GM12892 (cell line): ENCODE results near the gene PKDCC.
"Not testable (repeated sequence)": the region's sequence is repeated elsewhere in the genome, so short reads cannot be mapped to it uniquely, and the experiment has no call there.

Experiments
- DNase-seq: peaks from one replicate; pipeline ENCODE4 v3.0.0; 2011; ENCODE audit not compliant: insufficient read length
- FAIRE-seq: peaks from 2 replicates; lab custom pipeline; 2011; peaks lifted over from hg19 to GRCh38; lab: Jason Lieb, UNC
- POLR2A ChIP-seq: IDR thresholded peaks from 2 replicates; pipeline ENCODE4 v1.6.1; 2011; ENCODE audit warnings: low read depth, low read length, control low read depth
- POLR2AphosphoS5 ChIP-seq: IDR thresholded peaks from 2 replicates; pipeline ENCODE4 v1.6.1; 2011; ENCODE audit warnings: low read depth, low read length, control low read depth
- TAF1 ChIP-seq: IDR thresholded peaks from 2 replicates; pipeline ENCODE4 v1.6.1; 2011; ENCODE audit warnings: low read depth, mild to moderate bottlenecking, control low read depth, low read length, borderline replicate concordance

Gene PKDCC

DNA sequence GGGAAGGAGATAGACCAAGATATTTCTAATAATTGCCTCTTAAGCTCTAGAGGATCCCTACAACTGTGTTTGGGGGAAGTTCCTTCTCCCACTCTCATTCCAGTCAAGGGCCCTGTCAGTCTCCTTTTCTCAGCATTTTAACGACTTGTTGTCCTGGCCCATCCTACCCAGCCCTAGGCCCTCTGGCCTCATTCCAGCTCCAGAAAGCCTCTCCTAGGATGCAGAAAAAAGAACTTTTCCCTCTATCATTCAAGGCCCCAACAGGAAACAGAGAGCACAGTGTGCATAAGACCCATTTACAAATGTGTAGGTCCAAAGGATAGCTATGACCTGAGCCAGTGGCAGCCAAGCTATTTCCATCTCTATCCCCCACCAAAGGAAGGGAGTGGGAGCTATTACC lies 14.0 kb downstream of the PKDCC start:
- TF ChIP-seq TAF1 (no peak), POLR2AphosphoS5 (no peak), POLR2A (no peak)
- DNase-seq = no peak
- FAIRE-seq = no peak

DNA sequence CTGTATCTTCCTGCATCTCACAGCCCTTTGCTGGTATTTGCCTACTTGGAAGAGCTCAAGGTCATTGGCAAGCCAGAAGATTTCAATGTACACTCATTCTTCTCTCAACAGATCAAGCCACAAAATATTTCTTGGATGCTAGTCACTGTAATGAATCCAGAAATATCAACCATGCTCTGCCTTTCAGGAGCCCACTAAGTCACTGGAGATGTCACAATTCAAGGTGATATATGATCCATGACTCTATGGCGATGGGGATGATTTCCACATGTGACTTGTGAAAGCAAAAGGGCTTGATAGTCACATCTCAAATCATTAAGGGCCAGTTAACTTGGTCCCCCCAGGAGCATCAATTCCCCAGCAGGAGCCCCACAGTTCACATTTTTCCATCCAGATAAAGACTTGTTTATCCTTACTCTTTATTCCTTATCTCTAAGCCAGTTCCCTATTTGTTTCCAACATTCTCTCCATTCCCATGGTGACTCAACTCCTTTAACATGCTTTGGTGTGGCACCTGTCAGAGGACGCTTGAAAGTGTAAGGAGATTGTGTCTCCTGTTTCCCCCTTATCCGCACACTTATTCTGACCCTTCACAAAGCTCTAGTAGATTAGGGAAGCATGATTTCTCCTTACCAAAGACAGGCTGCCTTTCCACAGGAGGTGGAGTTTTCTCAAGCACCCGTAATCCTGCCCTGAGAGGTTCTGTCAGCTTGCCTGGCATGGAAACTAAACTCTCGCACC lies 15.8 kb downstream of the PKDCC start:
- DNase-seq (no peak), FAIRE-seq (no peak)
- TF ChIP-seq TAF1 = no peak
- TF ChIP-seq POLR2A = no peak
- no peak for TF ChIP-seq POLR2AphosphoS5

DNA sequence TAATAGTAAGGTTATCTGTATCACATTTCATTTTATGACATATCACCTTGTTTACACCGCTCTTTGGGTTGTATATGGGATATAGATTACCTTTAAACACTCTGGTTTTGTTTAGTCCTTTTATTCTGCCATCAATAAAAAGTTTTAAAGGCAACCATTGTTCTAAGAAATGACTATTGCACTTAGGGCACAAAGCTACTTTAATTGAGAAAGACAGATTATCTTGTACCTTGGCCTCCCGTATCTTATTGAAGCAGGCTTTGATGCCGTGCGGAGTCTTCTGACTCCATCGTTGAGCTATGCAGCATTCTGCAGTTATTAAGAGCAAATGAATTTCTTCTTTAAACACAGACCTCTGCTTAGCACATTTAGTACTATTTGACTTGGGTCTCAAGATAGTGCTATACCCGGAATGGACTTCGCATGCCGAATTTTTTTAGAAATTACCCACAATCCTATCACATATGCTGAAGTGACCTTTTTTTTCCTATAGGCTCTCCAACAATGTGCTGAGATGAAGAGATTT lies 16.7 kb downstream of the PKDCC start:
- FAIRE-seq = no peak
- DNase-seq = no peak
- TF ChIP-seq TAF1 = no peak
- TF ChIP-seq POLR2A = no peak
- no peak for TF ChIP-seq POLR2AphosphoS5

DNA sequence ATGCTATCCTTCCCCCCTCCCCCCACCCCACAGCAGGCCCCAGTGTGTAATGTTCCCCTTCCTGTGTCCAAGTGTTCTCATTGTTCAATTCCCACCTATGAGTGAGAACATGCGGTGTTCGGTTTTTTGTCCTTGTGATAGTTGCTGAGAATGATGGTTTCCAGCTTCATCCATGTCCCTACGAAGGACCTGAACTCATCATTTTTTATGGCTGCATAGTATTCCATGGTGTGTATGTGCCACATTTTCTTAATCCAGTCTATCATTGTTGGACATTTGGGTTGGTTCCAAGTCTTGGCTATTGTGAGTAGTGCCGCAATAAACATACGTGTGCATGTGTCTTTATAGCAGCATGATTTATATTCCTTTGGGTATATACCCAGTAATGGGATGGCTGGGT lies 17.9 kb downstream of the PKDCC start:
- DNase-seq, FAIRE-seq: not testable (repeated sequence)

DNA sequence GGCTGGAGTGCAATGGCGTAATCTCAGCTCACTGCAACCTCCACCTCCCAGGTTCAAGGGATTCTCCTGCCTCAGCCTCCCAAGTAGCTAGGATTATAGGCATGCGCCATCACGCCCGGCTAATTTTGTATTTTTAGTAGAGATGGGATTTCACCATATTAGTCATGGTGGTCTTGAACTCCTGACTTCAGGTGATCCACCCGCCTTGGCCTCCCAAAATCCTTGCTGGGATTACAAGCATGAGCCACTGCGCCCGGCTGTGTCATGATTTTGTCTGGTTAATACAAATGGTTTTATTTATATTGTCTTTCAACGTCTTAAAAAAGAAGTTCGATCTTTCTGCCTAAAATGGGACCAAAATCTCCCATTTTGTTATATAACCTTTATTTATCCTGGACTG lies 19.2 kb downstream of the PKDCC start:
- not testable (repeated sequence) for DNase-seq, FAIRE-seq

DNA sequence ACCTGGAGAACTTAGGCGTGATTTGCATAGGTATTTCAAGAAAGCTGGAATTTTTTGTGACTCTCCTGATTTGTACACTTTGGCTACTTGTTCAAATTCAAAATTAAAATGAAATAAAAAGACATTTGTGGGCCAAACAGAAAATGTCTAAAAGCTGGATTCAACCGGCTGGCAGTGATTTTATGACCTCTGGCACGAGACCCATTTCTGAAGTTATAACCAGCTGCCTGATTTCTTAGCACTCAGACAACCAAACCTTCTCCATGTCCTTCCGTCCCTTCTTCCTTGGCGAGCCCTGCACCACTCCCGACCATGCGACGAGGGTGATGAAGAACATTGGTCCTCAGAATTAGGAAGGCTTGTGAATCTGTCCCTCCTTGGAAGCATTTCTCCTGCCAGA lies 19.7 kb downstream of the PKDCC start:
- no peak for DNase-seq
- TF ChIP-seq POLR2A (no peak), POLR2AphosphoS5 (no peak), TAF1 (no peak)
- FAIRE-seq = no peak

DNA sequence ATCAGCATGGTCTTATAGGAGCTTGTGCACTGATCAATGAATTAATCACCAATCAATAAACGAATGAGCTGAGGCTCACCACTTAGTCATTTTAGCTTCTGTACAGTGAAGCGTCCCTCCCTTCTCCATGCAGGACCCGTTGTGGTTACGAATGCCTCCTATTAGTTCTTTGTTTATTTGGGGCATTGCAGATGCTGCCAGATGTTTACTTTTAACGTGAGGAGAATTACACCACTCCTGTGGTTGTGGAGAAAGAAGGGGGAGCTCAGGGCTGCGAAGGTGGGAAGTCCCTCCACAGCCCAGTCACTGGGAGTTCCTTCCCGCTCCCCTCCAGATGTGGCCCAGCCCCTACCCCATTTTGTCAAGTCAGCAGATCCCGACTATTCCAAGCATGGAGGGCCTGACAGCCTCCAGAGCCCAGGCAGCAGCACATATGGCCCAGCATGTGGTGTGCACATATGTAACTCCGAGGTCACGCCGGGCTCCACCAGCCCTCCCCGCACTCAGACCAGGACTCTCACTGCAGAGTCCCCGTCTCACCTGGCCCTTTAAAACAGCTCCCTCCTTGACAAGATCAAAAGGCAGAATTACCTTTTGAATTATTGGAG lies 20.9 kb downstream of the PKDCC start:
- TF ChIP-seq TAF1 (no peak), POLR2AphosphoS5 (no peak), POLR2A (no peak)
- DNase-seq (no peak), FAIRE-seq (no peak)

DNA sequence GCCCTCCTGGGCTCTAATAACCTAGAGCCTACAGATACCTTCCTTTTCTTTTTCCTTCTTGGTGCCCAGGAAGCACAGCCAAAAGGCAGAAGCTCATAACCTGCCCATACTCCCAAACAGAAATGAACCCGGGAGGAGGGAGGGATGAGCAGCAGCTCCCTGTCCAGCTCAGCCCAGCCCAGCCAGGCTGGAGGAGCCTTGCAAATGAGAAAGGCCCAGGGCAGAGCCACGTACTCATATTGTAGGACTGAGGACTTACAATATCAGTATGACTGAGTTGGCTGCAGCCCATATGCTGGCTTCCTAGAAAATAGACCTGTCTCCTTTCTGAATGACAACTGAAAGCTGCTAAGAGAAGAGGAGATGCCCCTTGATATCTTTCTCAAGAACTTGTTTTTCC lies 21.7 kb downstream of the PKDCC start:
- TF ChIP-seq TAF1 (no peak), POLR2A (no peak), POLR2AphosphoS5 (no peak)
- FAIRE-seq (no peak), DNase-seq (no peak)

DNA sequence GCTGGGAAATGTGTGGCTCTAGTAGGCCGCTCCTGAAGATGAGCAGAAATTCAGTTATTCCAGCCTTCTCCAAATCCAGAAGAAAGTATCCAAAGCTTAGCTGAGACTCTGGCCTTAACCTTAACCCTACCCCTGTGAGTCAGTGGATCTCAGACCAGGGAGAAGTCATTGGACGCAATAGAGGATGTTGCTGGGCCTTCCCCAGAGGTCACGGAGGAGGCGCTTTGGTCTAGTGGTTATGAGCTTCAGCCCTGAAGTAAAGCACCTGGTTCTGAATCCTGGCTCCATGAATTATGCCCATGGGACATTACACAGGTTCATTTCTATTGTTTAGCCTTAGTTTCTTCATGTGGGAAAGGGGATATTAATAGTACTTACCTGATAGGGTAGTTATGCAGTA lies 24.0 kb downstream of the PKDCC start:
- FAIRE-seq = no peak
- DNase-seq = no peak
- TF ChIP-seq TAF1 (no peak), POLR2A (no peak), POLR2AphosphoS5 (no peak)

DNA sequence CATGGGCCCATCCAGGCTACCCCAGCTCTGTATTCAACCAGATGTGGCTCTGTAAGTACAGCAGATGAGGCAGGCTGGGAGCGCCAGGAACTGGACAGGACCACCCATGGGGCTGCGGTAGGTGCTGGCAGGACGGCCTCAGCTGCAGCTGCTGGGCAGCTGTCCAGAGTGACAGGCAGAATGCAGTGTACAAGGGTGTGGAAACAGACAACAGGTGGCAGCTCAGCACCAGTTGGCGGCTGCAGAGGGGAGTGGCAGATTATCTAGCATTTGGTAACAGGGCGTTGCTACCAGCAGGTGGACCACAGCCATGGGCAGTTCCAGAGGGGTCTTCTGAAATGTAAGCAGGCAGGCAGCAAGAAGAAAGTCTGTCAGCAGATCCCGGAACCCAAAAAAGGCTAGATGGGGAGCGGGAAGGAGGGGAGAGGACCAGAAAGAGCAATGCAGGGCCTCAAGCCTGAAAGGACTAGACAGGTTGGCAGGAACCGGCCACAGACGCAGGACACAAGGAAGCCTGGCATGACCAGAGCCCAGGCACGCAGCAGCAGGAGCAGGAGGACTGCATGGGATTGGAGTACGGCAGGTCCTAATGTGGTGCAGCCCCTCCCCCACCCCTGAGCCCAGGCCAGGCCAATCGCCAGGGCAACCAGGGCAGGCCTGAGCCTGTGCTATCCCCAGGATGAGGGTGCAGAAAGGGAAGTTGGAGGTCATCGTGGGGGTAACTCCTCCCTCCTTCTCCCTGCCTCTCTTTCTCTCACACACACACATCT lies 24.7 kb downstream of the PKDCC start:
- FAIRE-seq (no peak), DNase-seq (no peak)
- no peak for TF ChIP-seq POLR2AphosphoS5
- TF ChIP-seq POLR2A = no peak
- TF ChIP-seq TAF1 = no peak

DNA sequence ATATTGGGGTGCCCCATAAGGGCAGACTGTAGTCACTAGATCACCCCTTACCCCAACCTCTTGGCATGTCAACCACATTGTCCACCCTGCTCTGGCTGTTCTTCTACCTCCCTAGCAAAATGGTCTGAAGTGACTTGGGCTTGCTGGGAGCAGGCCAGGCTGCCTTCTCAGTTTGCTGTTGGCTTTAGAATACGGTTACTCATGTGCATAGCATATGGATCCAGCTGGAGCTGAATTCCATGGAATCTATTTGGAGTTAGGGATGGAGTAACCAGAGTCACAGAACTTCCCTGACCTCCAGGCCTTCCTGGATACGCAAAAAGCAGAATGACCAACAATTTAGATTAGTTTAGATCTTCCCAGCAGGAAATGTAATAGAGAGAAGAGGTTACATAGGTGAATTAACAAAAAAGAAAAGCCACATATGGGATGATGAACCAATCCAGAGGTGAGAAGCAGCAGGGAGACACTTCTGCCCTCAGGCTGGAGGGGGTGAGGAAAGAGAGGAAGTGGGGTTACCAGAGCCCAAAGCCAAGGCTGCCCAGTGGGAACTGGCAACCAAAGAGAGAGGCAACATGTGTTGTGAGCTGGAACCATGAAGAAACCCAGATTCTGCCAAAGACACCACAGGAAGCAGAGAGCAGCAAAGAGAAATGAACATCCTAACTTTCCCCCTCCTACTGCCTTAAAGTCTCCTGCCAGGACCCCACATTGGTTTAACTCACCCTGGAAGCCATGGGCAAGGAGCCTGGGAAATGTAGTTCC lies 26.1 kb downstream of the PKDCC start:
- no peak for FAIRE-seq
- no peak for TF ChIP-seq TAF1
- no peak for TF ChIP-seq POLR2AphosphoS5
- no peak for TF ChIP-seq POLR2A
- no peak for DNase-seq

DNA sequence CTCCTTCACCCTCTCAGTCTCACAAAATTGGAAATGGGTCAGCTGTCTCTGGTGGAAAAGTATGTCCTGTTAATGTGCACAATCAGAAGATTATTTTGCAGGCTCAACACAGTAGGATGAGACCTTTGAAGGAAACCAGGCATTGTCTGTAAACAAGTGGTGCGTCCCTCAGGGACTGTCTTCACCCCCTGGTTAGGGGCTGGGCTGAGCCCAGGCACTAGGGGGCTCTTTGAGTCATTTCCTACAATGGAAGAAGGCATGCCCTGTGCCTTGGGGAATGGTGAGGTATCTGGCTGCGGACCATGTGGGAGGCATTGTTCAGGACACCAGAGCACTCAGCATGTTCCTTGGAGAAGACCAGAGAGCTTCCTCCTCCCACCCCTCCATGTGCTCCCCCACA lies 26.8 kb downstream of the PKDCC start:
- no peak for TF ChIP-seq POLR2A
- no peak for TF ChIP-seq TAF1
- no peak for TF ChIP-seq POLR2AphosphoS5
- FAIRE-seq = no peak
- no peak for DNase-seq
